Neural cell (in vitro differentiated cells): Measurements from ENCODE around the gene DDN. TPM values are rescaled to one million over a fixed set of nuclear protein-coding genes. Genes with fewer than 3 reads are reported as not detected.

Experiments used
- H2AFZ ChIP-seq: fragments of 200-600, 300-800 bp; sonication (generic), shearing (Covaris generic); 2 replicates; pipeline ENCODE4 v1.6.0; 2014; ENCODE audit warnings: low read depth, mild to moderate bottlenecking, antibody characterized with exemption, low read length, moderate library complexity
- H3F3A ChIP-seq: fragments of 200-600 bp; shearing (Covaris generic); 2 replicates; pipeline ENCODE4 v1.6.1; 2016; ENCODE audit warnings: mild to moderate bottlenecking, moderate library complexity, mixed read lengths, antibody characterized with exemption, low read length; ENCODE audit not compliant: insufficient read depth, poor library complexity, severe bottlenecking
- H3K27ac ChIP-seq: fragments of 200-600, 300-800 bp; sonication (generic), shearing (Covaris generic); 2 replicates; pipeline ENCODE4 v1.5.1; 2014; ENCODE audit warnings: mild to moderate bottlenecking, low read length, moderate library complexity
- H3K27me3 ChIP-seq: fragments of 300-800, 200-600 bp; sonication (generic), shearing (Covaris generic); 2 replicates; pipeline ENCODE4 v1.6.0; 2014; ENCODE audit warnings: mild to moderate bottlenecking, low read depth, low read length, moderate library complexity; ENCODE audit not compliant: insufficient read depth
- H3K36me3 ChIP-seq: fragments of 300-800, 200-600 bp; sonication (generic), shearing (Covaris generic); 2 replicates; pipeline ENCODE4 v1.5.1; 2014; ENCODE audit warnings: mild to moderate bottlenecking, antibody characterized with exemption, low read length, moderate library complexity; ENCODE audit not compliant: insufficient read depth
- H3K4me2 ChIP-seq: fragments of 300-800, 200-600 bp; sonication (generic), shearing (Covaris generic); 2 replicates; pipeline ENCODE4 v1.6.0; 2014; ENCODE audit warnings: mild to moderate bottlenecking, low read length
- H3K4me3 ChIP-seq: fragments of 300-800, 200-600 bp; sonication (generic), shearing (Covaris generic); 2 replicates; pipeline ENCODE4 v1.5.1; 2014; ENCODE audit warnings: mild to moderate bottlenecking, low read length, moderate library complexity
- H3K79me2 ChIP-seq: fragments of 200-600 bp; shearing (Covaris generic); replicated peaks from 2 replicates; pipeline ENCODE4 v1.6.0; 2014; ENCODE audit warnings: mild to moderate bottlenecking, low read length, moderate library complexity; ENCODE audit not compliant: insufficient read depth
- H3K9ac ChIP-seq: fragments of 300-800, 200-600 bp; sonication (generic), shearing (Covaris generic); 2 replicates; pipeline ENCODE4 v1.6.1; 2016; ENCODE audit warnings: mild to moderate bottlenecking, low read length, mixed read lengths
- H3K9me2 ChIP-seq: fragments of 200-600 bp; shearing (Covaris generic); 2 replicates; pipeline ENCODE4 v1.6.1; 2016; ENCODE audit warnings: mild to moderate bottlenecking, low read length, mixed read lengths; ENCODE audit not compliant: insufficient read depth
- H3K9me3 ChIP-seq: fragments of 200-600, 300-800 bp; sonication (generic), shearing (Covaris generic); 2 replicates; pipeline ENCODE4 v1.6.1; 2016; ENCODE audit warnings: mild to moderate bottlenecking, mixed run types, low read length, moderate library complexity, mixed read lengths
- H4K20me1 ChIP-seq: fragments of 200-600 bp; shearing (Covaris generic); 2 replicates; pipeline ENCODE4 v1.6.1; 2016; ENCODE audit warnings: mild to moderate bottlenecking, mixed run types; ENCODE audit not compliant: insufficient read depth
- CTCF ChIP-seq: fragments of 450-650 bp; IDR thresholded peaks from 2 replicates; pipeline ENCODE4 v1.5.1; 2014; ENCODE audit warnings: antibody characterized with exemption, mild to moderate bottlenecking, moderate library complexity; ENCODE audit not compliant: poor library complexity, severe bottlenecking
- EP300 ChIP-seq: fragments of 450-650 bp; conservative IDR thresholded peaks from 2 replicates; pipeline ENCODE4 v1.6.1; 2014; ENCODE audit warnings: antibody characterized with exemption, mild to moderate bottlenecking, moderate library complexity; ENCODE audit not compliant: poor library complexity, severe bottlenecking
- EZH2 ChIP-seq: fragments of 200-600, 300-800 bp; shearing (Covaris generic), sonication (generic); IDR thresholded peaks from 2 replicates; pipeline ENCODE4 v1.6.1; 2014; ENCODE audit warnings: antibody characterized with exemption, low read length, borderline replicate concordance, mild to moderate bottlenecking; ENCODE audit not compliant: insufficient read depth, poor library complexity, severe bottlenecking
- MXI1 ChIP-seq: fragments of 450-650 bp; conservative IDR thresholded peaks from 2 replicates; pipeline ENCODE4 v1.6.1; 2014; ENCODE audit warnings: antibody characterized with exemption, mild to moderate bottlenecking; ENCODE audit not compliant: poor library complexity, severe bottlenecking
- POLR2AphosphoS5 ChIP-seq: IDR thresholded peaks from 2 replicates; pipeline ENCODE4 v1.6.1; 2012
- RAD21 ChIP-seq: fragments of 450-650 bp; conservative IDR thresholded peaks from 2 replicates; pipeline ENCODE4 v1.6.1; 2014; ENCODE audit warnings: antibody characterized with exemption, mild to moderate bottlenecking, moderate library complexity
- REST ChIP-seq: IDR thresholded peaks from 2 replicates; pipeline ENCODE4 v1.6.1; 2012; ENCODE audit warnings: borderline replicate concordance
- SMC3 ChIP-seq: fragments of 450-650 bp; conservative IDR thresholded peaks from 2 replicates; pipeline ENCODE4 v1.6.1; 2014; ENCODE audit warnings: antibody characterized with exemption, mild to moderate bottlenecking, moderate library complexity; ENCODE audit not compliant: poor library complexity
- TAF1 ChIP-seq: IDR thresholded peaks from 2 replicates; pipeline ENCODE4 v1.6.1; 2012; ENCODE audit warnings: low read depth
- polyA plus RNA-seq: library from polyadenylated mRNA; depleted of rRNA; stranded (reverse); fragments of >200 nt; gene quantifications from 2 replicates; pipeline ENCODE4 v1.2.3, GENCODE V29; 2014

DDN gene
- polyA plus RNA-seq, 1 donor from 2014 or later: 0.51 TPM

DNA sequence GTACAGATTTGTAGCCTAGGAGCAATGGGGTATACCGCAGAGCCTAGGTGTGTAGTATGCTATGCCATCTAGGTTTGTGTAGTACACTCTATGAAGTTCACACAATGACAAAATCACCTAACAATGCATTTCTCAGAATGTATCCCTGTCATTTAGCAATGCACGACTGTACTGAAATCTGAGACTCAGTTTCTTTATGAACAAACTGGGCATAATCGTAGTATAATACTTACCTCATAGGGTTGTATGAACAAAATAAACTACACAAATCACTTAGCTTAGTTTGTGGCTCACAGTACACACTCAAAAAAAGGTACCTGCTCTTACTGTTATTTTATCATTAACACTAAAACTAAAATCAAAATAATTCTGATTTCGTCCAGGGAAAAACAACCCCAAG lies 26.3 kb upstream of the DDN start:
- Histone ChIP-seq H3K9me3 (no peaks in the 10 kb centered on the region), H3K36me3 (no peaks in the 10 kb centered on the region), H3K4me2 (no peak overlapping the region), H3K79me2 (no peaks in the 10 kb centered on the region), H3K27me3 (no peaks in the 10 kb centered on the region), H4K20me1 (no peaks in the 10 kb centered on the region), H3K27ac (no peak overlapping the region), H3K9me2 (no peaks in the 10 kb centered on the region), H3F3A (no peaks in the 10 kb centered on the region), H2AFZ (no peak overlapping the region), H3K4me3 (no peak overlapping the region), H3K9ac (no peak overlapping the region)
- TF ChIP-seq EZH2: no peak
- TF ChIP-seq POLR2AphosphoS5: no peak
- no peak for TF ChIP-seq RAD21
- TF ChIP-seq MXI1: no peak
- TF ChIP-seq EP300: no peak
- TF ChIP-seq REST: no peak
- TF ChIP-seq SMC3: no peak
- no peak for TF ChIP-seq CTCF
- TF ChIP-seq TAF1: no peak

DNA sequence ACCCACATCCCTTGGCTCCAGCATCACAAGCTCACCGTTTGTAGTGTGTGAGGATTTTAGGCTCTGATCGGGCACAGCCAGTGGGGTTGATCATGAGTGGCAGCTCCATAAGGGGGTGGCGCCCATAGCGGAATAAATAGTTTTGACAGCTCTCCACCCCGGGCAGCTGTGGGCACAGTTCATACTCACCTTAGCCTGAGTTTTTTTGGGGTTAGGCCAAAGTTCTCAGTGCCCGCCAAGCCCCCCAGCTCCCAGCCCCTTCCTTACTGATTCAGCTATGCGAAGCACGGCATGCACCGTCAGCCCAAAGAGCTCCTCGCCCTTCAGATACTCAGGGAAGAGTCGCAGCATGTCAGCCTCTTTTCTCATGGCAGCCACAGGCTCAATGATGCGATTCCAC lies 25.4 kb upstream of the DDN start:
- Histone ChIP-seq H3K4me3 (no peak overlapping the region), H3K27ac (no peak overlapping the region), H3K27me3 (no peaks in the 10 kb centered on the region), H3F3A (no peaks in the 10 kb centered on the region), H2AFZ (no peak overlapping the region), H3K9me3 (no peaks in the 10 kb centered on the region), H3K79me2 (no peaks in the 10 kb centered on the region), H3K4me2 (no peak overlapping the region), H4K20me1 (no peaks in the 10 kb centered on the region), H3K36me3 (no peaks in the 10 kb centered on the region), H3K9me2 (no peaks in the 10 kb centered on the region), H3K9ac (no peak overlapping the region)
- TF ChIP-seq REST (no peak), TAF1 (no peak), EZH2 (no peak), RAD21 (no peak), SMC3 (no peak), EP300 (no peak), CTCF (no peak), POLR2AphosphoS5 (no peak), MXI1 (no peak)
